Measurements from ENCODE around the gene CACNG3.

GRCh38 chr16:24217461-24217860, 38.7 kb upstream of the CACNG3 start:
- TF ChIP-seq, protein P1, sequence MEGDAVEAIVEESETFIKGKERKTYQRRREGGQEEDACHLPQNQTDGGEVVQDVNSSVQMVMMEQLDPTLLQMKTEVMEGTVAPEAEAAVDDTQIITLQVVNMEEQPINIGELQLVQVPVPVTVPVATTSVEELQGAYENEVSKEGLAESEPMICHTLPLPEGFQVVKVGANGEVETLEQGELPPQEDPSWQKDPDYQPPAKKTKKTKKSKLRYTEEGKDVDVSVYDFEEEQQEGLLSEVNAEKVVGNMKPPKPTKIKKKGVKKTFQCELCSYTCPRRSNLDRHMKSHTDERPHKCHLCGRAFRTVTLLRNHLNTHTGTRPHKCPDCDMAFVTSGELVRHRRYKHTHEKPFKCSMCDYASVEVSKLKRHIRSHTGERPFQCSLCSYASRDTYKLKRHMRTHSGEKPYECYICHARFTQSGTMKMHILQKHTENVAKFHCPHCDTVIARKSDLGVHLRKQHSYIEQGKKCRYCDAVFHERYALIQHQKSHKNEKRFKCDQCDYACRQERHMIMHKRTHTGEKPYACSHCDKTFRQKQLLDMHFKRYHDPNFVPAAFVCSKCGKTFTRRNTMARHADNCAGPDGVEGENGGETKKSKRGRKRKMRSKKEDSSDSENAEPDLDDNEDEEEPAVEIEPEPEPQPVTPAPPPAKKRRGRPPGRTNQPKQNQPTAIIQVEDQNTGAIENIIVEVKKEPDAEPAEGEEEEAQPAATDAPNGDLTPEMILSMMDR (IDR thresholded peaks at IDR 0.05) = no peak
- no peak for TF ChIP-seq POLR2A (IDR thresholded peaks at IDR 0.05)

All from right lobe of liver (tissue), 4 donors.